PC-9 (cell line): ENCODE data around the gene ZDBF2.

Experiments
- CTCF ChIP-seq: fragments of 200-600 bp; sonication (generic); conservative IDR thresholded peaks from 2 replicates; pipeline ENCODE4 v1.6.1; 2017; ENCODE audit warnings: mixed run types, antibody characterized with exemption, mild to moderate bottlenecking, moderate library complexity
- EZH2 ChIP-seq: fragments of 200-600 bp; sonication (generic); IDR thresholded peaks from 2 replicates; pipeline ENCODE4 v1.8.0; 2017; ENCODE audit warnings: antibody characterized with exemption, low read depth

GRCh38 chr2:206245265-206245672 lies 29.2 kb upstream of the ZDBF2 start:
- TF ChIP-seq CTCF (no peak), EZH2 (no peak)
